CD4-positive, alpha-beta T cell treated with Interferon alpha-2 for 1 hour (primary cell): ENCODE measurements around the gene CEP192.
"Not testable (repeated sequence)": the region's sequence is repeated elsewhere in the genome, so short reads cannot be mapped to it uniquely, and the experiment has no call there.

Experiments used
- DNase-seq, 2 donors: peaks; one replicate each; pipeline ENCODE4 v3.0.0-alpha.2; 2020 to 2022

The CEP192 gene

DNA sequence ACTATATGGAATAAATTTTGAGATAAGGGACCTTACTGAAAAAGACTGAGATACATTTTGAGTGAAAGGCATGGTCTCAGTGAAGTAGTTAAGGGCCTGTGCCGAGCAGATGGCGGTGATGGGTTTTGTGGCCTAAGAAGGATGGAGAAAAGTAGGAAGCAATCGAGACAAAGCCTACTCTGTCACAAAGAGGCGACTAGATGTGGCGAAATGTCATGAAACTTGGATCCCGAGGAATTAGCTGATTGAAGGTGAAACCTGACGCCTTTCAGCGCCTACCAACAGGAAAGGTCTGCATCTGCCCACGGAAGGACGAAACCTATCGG lies 558 bp upstream of the CEP192 start:
- DNase-seq: no peak

DNA sequence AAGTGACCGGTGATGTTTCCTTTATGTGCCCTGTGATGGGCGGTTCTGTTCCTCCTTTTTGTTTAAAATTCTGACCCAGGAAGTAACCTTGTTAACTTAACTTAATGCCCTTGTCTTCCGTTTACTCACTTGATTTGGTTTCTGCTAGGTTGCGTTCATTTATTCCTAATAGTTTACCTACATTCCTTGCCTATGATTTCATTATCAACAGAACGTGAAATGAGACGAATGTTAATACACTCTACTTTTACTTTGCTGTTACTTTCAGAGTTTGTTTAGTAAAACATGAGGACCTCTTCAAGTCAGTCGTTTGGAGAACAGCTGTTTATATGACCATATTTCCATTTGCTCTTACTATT lies 638 bp downstream of the CEP192 start:
- DNase-seq: no peak

DNA sequence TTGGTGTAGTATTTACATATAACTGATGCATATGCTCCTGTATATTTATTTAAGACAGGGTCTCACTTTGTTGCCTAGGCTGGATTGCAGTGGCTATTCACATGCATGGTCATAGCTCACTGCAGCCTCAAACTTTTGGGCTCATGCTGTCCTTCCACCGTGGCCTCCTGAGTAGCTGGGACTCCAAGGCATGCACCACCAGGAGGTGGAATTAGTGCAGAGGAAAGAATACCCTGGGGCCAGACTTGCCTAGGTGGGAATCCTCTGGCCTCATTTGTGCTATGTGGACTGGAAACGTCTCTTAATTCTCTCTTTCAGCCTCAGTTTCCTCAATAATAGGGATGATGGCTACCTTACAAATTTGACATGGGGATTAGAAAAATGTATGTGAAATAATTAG lies 2.3 kb downstream of the CEP192 start:
- DNase-seq: no peak

DNA sequence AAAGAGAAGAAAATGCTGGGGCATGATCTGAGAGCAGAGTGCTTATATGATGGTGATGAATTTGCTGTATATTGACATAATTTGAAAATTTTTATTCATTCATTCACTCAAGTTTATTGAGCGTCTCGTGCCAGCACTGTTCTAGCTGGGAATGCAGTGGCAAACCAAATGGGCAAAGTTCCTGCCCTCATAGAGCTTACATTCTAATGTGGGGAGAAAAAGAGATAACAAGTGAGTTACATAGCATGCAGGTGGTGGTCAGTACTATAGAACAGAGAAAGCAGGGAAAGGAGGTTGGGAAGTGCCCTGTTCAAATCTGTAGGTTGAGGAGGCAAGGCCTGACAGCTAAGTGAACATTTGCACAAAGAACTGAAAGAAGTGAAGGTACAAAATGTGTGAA lies 4.3 kb downstream of the CEP192 start:
- DNase-seq: no peak

DNA sequence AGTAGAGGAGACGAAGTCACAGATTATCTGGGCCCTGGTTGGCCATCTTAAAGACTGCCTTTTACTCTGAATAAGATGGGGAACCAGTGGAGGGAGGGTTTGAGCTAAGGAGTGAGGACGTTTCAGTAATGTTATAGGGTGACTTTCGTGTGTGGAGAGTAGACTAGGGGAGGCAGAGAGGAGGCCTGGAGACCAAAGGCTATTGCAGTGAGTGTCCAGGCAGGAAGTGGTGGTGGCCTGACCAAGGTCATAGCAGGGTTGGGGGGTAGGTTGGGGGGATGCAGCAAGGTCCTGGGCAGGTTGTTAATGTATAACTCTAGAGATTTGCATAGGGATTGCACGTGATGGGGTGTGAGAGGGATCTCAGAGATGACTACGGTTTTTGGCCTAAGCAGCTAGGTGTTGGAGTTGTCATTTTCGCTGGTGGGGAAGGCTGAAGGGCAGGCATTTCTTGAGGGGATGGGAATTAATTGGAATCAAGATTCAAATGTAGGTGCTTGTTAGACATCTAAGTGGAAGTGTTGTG lies 4.9 kb downstream of the CEP192 start:
- DNase-seq: no peak

DNA sequence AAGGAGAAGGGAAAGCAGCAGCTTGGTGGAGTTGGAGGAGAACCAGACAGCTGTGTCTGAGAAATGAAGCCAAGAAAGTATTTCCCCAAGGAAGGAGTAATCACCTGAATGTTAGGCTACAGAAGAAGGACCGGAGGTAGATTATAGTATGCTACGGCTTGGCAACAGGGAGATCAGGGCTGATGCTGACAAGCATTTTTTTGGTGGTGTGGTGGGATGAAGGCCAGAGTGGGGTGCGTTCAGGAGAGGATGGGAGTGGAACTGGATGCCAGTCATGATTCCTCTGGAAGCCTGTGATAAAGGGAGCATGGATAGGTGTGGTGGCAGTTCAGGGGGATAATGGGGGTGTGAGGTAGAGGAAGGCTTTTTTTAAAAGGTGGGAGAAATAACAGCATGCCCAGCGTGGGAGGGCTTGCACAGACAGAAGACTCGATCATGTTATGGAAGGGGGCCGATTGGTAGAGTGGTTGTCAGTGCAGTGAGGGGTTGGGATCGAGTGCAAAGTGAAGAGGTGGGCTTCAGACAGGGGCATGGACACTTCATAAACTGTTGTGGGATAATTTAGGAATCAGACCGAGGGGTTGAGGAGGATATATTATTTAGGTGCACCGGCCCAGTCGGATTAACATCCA lies 5.6 kb downstream of the CEP192 start:
- no peak for DNase-seq

DNA sequence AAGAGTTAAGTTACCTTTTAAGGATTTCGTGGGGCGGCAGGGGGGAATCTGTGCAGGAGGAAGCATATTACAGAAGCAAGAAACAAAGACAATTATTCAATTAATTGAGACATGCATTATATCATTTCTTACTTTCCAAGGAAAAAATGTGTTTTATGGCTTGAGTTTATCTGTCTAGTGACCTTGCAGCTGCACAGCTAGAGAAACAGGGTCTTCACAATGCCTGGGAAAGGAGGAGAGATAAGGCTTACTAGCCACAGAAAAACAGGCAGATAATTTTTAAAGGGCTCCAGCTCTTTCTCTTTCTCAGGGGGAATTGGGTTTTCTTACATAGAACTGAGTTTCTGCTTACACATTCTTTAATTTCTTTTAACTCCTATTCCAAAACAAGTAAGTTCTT lies 6.2 kb downstream of the CEP192 start:
- DNase-seq: not testable (repeated sequence)

DNA sequence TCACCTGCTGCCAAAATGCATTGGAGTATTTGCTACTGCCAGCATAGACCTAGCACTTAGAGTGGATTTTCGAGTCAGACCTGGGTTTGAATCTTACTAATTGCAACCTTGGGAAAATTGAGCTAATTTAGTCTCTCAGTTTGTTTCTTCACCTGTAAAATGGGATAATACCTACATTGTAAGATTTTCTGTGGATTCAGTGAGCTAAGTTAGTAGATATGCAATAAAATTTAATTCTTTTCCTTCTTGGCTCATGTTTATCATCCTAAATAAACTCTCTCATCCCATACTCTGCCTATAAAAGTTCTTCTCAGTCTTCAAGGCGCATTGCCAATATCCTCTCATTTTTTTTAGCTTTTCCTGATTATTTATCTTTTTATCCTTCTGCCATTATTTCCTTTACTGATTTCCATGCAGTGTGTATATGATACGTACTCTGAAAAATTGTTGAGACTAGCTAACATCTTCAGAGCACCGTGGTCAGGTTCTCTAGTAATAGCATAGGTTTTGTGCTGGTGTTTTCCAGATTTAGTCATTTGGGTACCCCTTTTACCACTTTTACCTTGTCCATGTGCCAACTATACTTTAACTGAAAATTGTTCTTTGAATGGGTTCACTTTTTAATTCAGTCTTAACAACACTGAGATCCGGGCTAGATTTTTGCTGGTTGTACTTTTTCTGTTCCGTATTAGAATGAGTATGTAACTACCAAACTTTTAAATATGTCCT lies 7.3 kb downstream of the CEP192 start:
- no peak for DNase-seq

DNA sequence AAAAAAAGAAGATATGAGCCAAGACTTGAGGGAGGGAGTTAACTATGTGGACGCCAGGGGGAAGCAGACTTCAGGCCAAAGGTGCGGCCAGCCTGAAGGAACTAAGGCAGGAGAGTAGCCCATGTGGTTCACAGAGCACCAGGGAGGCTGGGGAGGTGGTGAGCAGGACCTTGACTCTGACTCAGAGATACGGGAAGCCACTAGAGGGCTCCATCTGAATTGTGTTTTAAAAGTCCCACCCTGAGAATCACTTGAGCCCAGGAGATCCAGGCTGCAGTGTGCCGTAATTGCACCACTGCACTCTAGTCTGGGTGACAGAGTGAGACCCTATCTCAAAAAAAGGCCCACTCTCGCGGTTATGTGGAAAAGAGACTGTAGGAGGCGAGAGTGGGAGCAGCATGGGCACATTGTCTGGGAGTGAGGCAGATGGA lies 12.3 kb downstream of the CEP192 start:
- peak in 1 of 2 donors; percentile 28 for DNase-seq

DNA sequence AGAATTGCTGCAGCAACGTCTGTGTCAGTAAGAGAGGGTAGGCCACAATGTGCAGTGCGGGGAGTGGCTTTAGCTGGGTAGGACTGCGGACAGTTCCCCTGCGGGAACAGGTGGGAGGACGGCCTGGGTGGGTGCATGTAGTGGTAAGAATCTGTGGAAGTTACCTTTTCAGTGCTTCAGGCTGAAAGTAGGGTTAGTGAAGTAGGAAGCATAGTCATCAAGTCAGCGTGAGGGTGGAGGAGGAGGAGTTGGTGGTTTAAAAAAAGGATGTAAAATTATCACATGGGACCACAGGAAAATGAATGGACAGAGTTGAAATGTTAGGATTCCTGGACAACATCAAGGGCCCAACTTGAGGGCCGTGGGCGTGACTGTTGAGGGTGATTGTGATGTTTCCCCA lies 13.2 kb downstream of the CEP192 start:
- DNase-seq: no peak

DNA sequence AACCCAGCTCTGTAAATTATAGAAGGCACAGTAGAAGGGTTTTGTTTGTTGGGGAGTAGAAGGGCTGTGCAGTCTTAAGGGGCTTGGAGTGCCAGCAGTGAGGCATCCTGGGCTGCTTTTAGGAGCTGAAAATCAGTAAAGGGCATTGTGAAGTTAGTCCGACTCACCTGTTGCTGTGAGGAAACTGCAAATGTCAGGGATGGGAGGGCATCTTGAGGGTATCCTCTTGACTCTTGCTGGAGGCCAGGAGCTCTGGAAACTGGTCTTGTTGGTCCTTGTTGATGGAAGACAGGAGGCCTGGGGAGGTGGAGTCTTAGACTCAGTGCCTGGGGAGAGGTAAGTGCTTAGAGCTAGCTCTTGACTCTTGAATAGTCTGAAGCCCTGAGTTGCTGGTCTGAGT lies 14.1 kb downstream of the CEP192 start:
- DNase-seq: no peak

DNA sequence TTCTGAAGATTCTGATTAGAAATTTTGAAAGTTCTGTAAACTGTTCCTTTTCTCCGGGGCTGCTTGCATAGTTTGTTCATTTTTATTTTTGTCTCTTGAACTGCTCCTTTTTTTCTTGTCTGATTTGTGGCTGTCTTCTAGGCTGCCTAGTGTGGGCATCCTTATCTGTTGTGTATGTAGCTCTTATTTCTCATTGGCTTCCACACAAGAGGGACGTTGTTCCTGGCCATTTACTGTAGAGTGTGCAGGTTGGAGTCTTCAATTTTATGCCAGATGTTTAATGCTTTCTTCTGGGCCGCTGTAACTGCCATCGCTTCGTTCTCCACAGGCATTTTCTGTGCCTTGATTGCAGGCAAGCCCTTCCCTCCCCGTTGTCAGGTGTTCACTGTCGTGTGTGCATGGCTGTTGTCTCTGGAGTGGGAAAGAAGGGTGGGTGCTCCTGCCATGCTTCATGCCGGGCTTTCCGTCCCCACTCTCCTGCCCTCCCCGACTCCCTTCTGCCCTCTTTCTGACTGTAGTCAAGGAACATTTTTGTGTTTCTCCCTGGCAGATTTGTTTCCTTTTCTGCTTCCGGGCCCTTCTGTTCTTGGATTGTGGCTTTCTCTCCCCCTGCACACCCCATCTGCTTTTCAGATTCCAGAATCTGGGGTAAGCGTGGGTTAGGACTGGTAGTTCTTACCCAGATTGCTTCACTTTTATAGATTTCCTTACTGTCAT lies 15.5 kb downstream of the CEP192 start:
- DNase-seq: no peak

DNA sequence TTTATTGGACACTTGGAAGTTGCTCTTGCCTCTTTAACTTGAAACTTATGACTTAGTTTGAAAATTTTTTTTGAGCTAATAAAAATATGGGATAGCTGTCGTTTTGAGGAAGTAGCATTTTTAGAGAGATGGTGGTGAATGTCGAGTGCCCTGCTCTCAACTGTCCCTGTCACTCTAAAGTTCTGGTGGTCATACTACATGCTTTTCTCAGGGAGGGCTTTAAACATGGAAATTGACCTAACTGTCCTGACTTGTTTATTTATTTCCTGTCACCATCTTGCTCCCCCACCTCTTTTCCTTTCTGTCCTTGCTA lies 16.0 kb downstream of the CEP192 start:
- DNase-seq: no peak

DNA sequence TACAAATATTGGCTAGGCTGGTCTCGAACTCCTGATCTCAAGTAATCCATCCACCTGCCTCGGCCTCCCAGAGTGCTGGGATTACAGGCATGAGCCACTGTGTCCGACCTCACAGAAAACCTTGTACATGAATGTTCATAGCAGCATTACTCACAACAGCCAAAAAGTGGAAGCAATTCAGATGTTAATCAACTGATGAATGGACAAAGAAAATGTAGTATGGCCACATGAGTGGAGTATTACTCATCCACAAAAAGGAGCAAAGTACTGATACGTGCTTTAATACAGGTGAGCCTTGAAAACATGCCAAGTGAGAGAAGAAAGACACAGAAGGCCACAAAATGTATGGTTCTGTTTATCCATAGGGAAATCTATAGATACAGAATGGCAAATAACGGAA lies 20.6 kb downstream of the CEP192 start:
- no peak for DNase-seq

DNA sequence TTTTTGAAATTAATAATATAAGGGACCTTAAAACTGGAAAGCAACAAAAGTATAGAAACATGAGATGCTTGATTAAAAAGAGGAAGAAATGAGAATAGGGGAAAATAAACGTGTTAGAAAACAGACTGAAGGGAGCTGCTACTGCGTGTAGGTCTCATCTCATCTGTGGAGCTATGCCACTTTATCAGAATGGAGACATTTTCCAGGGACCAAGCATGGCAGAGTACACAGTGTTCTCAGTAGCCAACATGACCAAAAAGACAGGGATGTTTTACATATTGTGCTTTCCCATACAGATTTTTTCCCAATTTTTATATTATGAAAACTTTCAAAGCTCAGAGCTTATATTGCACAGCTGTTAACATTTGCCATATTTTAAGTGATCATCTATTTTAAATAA lies 23.1 kb downstream of the CEP192 start:
- no peak for DNase-seq

DNA sequence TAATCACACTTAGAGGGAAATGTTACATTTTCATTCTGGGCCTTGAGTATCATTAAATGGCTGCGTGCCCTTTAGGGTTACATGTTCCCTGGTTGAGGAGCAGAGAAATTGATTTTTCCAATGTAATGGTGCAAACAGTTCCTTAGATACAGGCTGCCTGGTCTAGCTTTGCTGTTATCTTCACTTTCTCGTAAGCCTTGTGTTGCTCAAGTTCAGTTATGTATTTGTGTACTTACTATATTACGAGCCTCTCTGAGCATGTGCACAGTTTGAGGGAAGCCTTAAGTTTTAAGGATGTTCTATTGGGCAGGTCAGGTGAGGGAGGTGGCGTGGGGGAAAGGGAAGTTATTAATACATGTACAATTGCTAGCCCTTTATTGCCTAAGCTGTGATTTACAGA lies 23.7 kb downstream of the CEP192 start:
- no peak for DNase-seq

DNA sequence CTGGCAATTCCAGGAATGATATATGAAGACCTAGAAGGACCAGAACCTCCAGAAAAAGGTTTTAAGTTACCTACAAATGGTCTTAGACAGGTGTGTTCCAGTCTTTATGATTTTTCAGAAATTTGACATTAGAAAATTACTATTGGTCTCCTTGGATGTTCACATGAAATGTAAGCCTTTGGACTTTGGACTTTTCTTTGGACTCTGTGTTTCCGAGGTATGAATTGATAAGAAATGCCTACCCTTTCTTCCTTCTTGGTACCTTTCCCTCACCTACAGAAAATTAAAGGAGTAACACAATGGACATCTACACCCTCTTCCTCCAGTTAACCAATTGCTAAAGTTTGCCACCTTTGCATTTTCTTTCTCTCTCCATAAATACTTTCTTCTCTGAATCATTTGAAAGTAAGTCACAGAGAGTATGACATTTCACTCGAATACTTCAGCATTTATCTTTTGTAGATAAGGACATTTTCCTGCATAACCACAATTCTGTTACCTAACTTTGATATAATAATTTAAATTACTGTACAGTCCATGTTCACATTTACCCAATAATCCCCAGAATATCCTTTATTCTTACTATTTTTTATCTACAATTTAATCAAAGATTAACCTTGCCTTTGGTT lies 26.2 kb downstream of the CEP192 start:
- no peak for DNase-seq

DNA sequence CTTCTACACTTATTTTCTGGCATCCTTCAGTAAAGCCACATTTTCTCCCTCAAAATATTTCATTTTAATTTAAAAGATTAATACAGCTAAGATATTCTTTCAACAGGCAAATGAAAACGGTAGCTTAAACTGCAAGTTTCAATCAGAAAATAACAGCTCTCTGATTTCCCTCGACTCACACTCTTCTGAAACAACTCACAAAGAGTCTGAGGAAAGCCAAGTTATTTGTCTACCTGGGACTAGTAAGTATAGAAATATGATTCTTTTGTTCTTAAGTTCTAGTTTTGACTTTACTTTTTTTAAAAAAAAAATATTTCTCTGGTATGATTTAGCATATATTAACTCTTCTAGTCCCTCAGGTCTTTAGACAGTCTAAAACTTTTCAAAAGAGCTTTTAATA lies 27.2 kb downstream of the CEP192 start:
- DNase-seq: no peak

DNA sequence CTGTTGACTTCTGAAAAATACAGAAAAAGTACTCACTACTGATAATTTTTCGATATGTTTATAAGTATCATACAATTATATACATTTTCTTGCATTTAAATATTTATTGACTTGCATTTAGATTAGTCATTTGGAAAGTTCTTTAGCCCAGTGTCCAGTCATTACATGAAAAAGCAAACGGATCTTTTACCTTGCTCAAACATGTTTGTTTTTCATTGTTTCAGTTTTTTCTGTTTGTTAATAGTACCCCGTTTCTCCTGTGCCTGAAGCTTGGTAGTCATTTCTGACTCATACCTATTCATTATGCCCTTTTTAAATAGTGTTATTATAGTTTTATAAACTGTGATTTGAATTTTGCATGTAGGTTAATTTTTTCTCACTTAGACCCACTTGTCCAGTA lies 28.1 kb downstream of the CEP192 start:
- DNase-seq: no peak

DNA sequence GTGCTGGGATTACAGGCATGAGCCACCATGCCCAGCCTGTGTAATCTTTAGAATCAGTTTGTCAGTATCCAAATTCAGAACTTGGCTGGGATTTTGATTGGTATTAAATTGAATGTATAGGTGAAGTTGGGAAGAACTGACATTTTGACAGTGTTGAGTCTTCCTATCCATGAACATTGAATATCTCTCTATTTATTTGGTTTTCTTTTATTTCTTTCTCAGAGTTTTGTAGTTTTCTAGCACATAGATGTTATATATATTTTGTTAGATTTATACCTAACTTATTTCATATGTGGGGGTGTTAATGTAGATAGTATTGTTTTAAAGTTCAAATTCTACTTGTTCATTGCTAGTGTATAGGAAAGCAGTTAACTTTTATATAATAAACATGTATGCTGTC lies 31.5 kb downstream of the CEP192 start:
- no peak for DNase-seq

DNA sequence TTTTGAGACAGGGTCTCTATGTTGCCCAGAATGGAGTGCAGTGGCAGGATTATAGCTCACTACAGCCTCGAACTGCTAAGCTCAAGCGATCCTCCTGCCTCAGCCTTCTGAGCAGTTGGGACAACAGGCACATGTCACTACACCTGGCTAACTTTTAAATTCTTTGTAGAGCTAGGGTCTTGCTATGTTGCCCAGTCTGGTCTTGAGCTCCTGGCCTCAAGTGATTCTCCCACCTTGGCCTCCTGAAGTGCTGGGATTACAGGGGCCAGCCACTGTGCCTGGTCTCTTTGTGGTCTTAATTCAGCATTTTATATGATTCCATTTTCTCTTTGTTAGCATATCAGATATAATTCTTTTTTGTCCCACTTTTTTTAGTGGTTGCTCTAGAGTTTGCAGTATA lies 34.1 kb downstream of the CEP192 start:
- no peak for DNase-seq

DNA sequence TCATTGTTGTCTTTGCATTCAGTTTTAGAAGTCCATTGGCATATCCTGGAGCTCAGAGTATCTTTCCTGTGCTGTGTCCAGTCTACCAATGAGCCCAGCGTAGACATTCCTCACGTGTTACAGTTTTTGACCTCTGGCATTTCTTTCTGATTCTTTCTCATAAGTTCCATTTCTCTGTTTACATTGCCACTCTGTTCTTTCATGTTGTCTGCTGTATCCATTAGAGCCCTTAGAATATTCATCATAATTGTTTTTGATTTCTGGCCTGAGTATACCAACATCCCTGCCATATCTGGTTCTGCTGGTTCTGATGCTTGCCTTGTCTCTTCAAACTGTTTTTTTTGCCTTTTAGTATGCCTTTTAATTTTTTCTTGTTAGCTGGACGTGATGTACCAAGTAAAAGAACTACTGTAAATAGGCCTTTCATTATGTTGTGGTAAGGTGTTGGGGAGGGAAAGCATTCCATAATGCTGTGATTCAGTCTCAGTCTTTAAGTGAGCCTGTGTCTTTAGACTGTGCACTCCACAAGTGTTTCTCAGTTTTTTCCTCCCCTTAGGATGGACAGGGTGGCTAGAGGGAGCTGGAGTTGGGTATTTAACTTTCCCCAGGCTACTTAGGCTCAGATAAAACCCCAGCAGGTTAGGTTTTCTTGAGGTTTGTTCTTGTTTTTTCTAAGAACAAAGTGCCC lies 35.6 kb downstream of the CEP192 start:
- DNase-seq: no peak

DNA sequence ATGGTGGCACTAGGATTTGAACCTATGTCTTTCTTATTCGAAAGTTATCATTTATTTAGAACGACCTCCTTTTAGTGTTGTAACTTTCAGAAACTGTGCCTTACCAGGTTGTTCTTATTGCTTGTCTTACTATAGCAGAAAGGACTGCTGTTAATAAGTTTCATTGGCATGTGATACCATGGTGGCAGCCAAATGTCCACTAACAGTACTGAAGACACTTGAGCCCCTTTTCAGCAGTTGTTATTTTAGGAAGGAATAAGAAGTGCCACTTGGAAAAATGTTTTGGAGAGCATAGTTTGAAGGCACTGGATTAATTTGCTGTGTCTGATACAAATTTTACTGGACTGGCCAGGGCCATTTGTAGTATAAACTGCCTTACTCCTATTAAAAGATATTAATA lies 37.7 kb downstream of the CEP192 start:
- DNase-seq: no peak
